Measurements from ENCODE around the gene CSTPP1. TPM values are rescaled to one million over a fixed set of nuclear protein-coding genes. Genes with fewer than 3 reads are reported as not detected.

The CSTPP1 gene
- total RNA-seq, 3 donors from 2014 or later = 13.4 to 43.6 (median 30.5) TPM

DNA sequence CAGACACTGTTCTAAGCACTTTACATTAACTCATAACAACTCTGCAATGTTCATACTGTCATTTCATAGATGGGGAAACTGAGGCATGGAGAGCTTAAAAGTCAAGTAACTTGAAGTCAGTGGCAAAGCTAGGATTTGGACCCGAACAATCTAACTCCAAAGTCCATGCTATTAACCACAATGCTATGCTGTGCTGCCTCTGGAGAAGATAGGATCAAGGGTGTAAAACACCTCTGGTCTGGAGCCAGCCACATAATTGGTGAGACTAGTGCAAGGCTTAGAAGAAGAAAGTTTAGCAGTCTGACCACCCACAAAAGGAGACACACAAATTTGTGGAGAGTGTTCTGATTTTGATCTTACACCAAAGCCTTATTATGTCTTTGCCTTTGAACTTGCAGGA, 196.4 kb downstream of the CSTPP1 start:
- DNase-seq (ENCODE audit: low spot score in 2 of 2) = no peak
- intact Hi-C loops (cut with DNase I; ENCODE audit: low total_unique reads) = no loop called here
- TF ChIP-seq POLR2AphosphoS5 (IDR thresholded peaks at IDR 0.05) = no peak
- TF ChIP-seq, protein P1, sequence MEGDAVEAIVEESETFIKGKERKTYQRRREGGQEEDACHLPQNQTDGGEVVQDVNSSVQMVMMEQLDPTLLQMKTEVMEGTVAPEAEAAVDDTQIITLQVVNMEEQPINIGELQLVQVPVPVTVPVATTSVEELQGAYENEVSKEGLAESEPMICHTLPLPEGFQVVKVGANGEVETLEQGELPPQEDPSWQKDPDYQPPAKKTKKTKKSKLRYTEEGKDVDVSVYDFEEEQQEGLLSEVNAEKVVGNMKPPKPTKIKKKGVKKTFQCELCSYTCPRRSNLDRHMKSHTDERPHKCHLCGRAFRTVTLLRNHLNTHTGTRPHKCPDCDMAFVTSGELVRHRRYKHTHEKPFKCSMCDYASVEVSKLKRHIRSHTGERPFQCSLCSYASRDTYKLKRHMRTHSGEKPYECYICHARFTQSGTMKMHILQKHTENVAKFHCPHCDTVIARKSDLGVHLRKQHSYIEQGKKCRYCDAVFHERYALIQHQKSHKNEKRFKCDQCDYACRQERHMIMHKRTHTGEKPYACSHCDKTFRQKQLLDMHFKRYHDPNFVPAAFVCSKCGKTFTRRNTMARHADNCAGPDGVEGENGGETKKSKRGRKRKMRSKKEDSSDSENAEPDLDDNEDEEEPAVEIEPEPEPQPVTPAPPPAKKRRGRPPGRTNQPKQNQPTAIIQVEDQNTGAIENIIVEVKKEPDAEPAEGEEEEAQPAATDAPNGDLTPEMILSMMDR (IDR thresholded peaks at IDR 0.05) = no peak
- no peak for TF ChIP-seq POLR2A (IDR thresholded peaks at IDR 0.05)

DNA sequence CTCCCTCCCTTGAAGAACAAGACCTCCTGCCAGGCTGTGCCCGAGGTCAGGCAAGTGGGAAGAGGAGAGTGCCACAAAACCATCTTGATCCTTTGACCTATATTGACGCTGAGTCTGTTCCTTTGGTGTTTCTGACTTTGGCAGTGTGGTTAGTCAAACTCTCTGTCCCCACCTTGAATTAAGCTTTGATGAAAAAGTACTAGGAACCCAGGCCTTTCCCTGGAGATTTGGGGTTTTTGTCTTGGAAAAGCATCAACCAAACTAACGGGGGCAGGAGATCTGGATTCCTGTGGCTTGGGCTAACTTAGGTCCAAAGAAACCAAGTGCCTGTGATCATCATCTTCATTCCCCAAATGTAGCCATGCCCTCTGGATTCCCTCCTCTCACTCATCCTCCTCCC, 199.8 kb downstream of the CSTPP1 start:
- TF ChIP-seq, protein P1 (IDR thresholded peaks at IDR 0.05) = no peak
- TF ChIP-seq POLR2A (IDR thresholded peaks at IDR 0.05) (no peak), POLR2AphosphoS5 (IDR thresholded peaks at IDR 0.05) (no peak)
- Histone ChIP-seq H3K36me3 (no peaks in the 10 kb centered on the region), H3K27me3 (no peaks in the 10 kb centered on the region), H3K9me3 (no peaks in the 10 kb centered on the region), H3K27ac (no peak overlapping the region), H3K4me1 (no peaks in the 10 kb centered on the region), H3K4me3 (no peak overlapping the region)
- no peak for DNase-seq (ENCODE audit: low spot score in 2 of 2)
- intact Hi-C loops (cut with DNase I; ENCODE audit: low total_unique reads) = no loop called here

More for the DNA sequence above, 196.4 kb downstream of the CSTPP1 start:
- no peaks in the 10 kb centered on the region for H3K9me3 ChIP-seq
- H3K4me3 ChIP-seq = no peak overlapping the region
- H3K27me3 ChIP-seq = no peaks in the 10 kb centered on the region
- no peaks in the 10 kb centered on the region for H3K4me1 ChIP-seq
- H3K27ac ChIP-seq = no peak overlapping the region
- no peaks in the 10 kb centered on the region for H3K36me3 ChIP-seq

DNA sequence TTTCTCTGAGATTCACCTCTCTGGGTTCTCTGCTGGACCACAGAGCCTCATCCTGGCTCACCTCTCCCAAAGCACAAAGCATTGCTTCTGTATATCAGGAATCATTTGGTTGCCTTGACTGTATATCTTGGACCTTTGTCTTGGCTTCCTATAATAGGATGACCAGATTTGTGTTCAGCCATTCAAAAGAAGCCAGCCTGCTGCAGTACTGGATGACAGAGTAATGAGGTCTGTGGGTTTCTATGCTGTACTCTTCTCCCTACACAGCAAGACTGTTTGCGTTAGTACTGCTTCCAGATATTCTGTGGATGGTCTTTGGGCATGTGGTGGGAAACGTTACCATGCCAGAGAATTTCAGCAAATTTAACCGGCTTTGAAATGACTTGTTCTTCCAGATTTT, 200.4 kb downstream of the CSTPP1 start:
- no peaks in the 10 kb centered on the region for H3K4me1 ChIP-seq
- no peak for DNase-seq (ENCODE audit: low spot score in 2 of 2)
- H3K4me3 ChIP-seq = no peak overlapping the region
- H3K9me3 ChIP-seq = no peaks in the 10 kb centered on the region
- no peaks in the 10 kb centered on the region for H3K27me3 ChIP-seq
- H3K36me3 ChIP-seq = no peaks in the 10 kb centered on the region
- TF ChIP-seq, protein P1 (IDR thresholded peaks at IDR 0.05) = no peak
- TF ChIP-seq POLR2AphosphoS5 (IDR thresholded peaks at IDR 0.05) (no peak), POLR2A (IDR thresholded peaks at IDR 0.05) (no peak)
- no peak overlapping the region for H3K27ac ChIP-seq
- intact Hi-C loops (cut with DNase I; ENCODE audit: low total_unique reads) = no loop called here

DNA sequence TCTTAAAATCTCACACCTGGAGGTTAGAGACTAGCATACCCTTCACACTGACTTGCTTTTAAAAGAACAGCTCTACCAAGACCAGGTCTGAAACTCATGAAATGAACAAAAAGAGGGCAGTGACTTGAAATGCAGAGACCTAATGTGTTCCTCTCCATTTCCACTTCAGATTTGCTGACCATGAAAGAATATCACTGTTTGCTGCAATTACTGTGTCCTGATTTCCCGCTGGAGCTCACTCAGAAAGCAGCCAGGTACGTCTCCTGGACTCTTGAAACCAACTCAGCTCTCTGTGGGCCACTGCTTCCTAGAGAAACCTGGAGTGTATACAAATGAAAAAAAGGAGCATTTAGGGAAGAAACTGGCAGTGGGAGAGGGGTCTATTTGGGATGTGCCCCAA, 200.9 kb downstream of the CSTPP1 start:
- intact Hi-C loops (cut with DNase I; ENCODE audit: low total_unique reads) = no loop called here
- Histone ChIP-seq H3K9me3 (no peaks in the 10 kb centered on the region), H3K4me3 (no peak overlapping the region), H3K4me1 (peaks cover 0 to 1% of the 10 kb centered on the region in 2 donors), H3K36me3 (no peaks in the 10 kb centered on the region), H3K27me3 (no peaks in the 10 kb centered on the region), H3K27ac (no peak overlapping the region)
- no peak for DNase-seq (ENCODE audit: low spot score in 2 of 2)
- TF ChIP-seq, protein P1 (IDR thresholded peaks at IDR 0.05) = no peak
- no peak for TF ChIP-seq POLR2A (IDR thresholded peaks at IDR 0.05)
- no peak for TF ChIP-seq POLR2AphosphoS5 (IDR thresholded peaks at IDR 0.05)

DNA sequence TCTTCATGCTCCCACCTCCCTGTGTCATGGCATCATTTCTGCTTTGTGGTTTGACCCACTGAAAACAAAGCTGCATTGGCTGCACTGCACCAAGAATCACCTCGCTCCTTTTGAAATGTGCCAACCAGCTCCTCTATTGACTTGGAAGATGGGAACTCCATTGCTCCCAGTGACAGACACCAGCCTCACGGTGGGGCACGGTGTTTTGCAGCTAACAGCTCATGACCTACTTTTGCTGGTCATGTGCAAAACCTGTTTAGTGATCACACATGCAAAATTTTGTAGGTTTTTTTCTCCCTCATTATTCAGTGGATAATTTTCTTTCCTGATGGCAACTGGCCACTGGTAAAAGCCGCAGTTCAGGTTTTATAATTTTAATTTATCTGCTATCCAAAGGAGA, 203.3 kb downstream of the CSTPP1 start:
- DNase-seq (ENCODE audit: low spot score in 2 of 2) = no peak
- TF ChIP-seq POLR2AphosphoS5 (IDR thresholded peaks at IDR 0.05) (no peak), POLR2A (IDR thresholded peaks at IDR 0.05) (no peak)
- TF ChIP-seq, protein P1 (IDR thresholded peaks at IDR 0.05) = no peak
- no peak overlapping the region for H3K27ac ChIP-seq
- H3K27me3 ChIP-seq = no peaks in the 10 kb centered on the region
- no peaks in the 10 kb centered on the region for H3K36me3 ChIP-seq
- no peaks in the 10 kb centered on the region for H3K9me3 ChIP-seq
- no peak overlapping the region for H3K4me3 ChIP-seq
- intact Hi-C loops (cut with DNase I; ENCODE audit: low total_unique reads) = no loop called here
- peaks cover 0 to 8% of the 10 kb centered on the region in 2 donors for H3K4me1 ChIP-seq
